K562 (cell line): ENCODE results near the gene PAM. TPM values are rescaled to one million over a fixed set of nuclear protein-coding genes. Genes with fewer than 3 reads are reported as not detected.

Experiments
- CBFA2T2 ChIP-seq: fragments of 450-650 bp; conservative IDR thresholded peaks from 2 replicates; pipeline ENCODE4 v1.6.1; 2017; ENCODE audit warnings: mild to moderate bottlenecking
- ESRRB ChIP-seq: fragments of 250-450 bp; sonication (Bioruptor Pico); IDR thresholded peaks from 2 replicates; pipeline ENCODE4 v1.5.0; 2020; ENCODE audit warnings: mild to moderate bottlenecking, moderate library complexity, borderline replicate concordance
- HMGN3 ChIP-seq: IDR thresholded peaks from 2 replicates; pipeline ENCODE4 v1.6.1; 2011; ENCODE audit warnings: borderline replicate concordance, low read depth, mild to moderate bottlenecking, mixed read lengths, low read length; ENCODE audit not compliant: insufficient read length; ENCODE audit errors: extremely low read depth
- PHF20 ChIP-seq: fragments of 450-650 bp; IDR thresholded peaks from 2 replicates; pipeline ENCODE4 v1.6.1; 2018; ENCODE audit not compliant: partially characterized antibody
- SRSF9 ChIP-seq: fragments of 200-400 bp; formaldehyde crosslinking; IDR thresholded peaks from 2 replicates; pipeline ENCODE4 v1.6.1; 2017; ENCODE audit warnings: low read depth, low read length, borderline replicate concordance
- ZNF584 ChIP-seq: fragments of 200-800 bp; sonication (Bioruptor generic); IDR thresholded peaks from 2 replicates; pipeline ENCODE4 v1.6.1; 2016; ENCODE audit warnings: low read depth, mild to moderate bottlenecking, missing genetic modification characterization, missing compliant biosample characterization
- polyA plus RNA-seq, 8 experiments: library from polyadenylated mRNA; depleted of rRNA in 4 of 8; stranded (reverse) in 5 of 8; unstranded in 3 of 8; fragments of >200 nt; fragmentation: Nextera tagmentation in 2 of 8; fragmentation: Illumina TruSeq in 1 of 8; extraction: Ambion mirVana in 2 of 8; extraction: Trizol in 1 of 8; gene quantifications; 2 replicates each; pipeline versions ENCODE4 v1.2.1 to v1.2.3, GENCODE V29; 2011 to 2014; ENCODE audit warnings: inconsistent platforms in 1 of 8, missing spikeins in 1 of 8
- total RNA-seq, 7 experiments: library from RNA; depleted of rRNA in 6 of 7; stranded (reverse); fragments of >200 nt in 6 of 7; fragmentation: Illumina TruSeq in 2 of 7; extraction: Trizol in 2 of 7; gene quantifications; 2 replicates each; pipeline versions ENCODE4 v1.2.1 to v1.2.3, GENCODE V29; 2011 to 2021; ENCODE audit warnings: low replicate concordance in 1 of 7
- TF ChIP-seq, protein P1 (sequence below): fragments of 450-650 bp; IDR thresholded peaks from 2 replicates; pipeline ENCODE4 v1.6.1; 2016; ENCODE audit warnings: antibody characterized with exemption
- TF ChIP-seq, protein P2 (sequence below): sonication (generic); formaldehyde crosslinking; IDR thresholded peaks from 2 replicates; pipeline ENCODE4 v1.8.0; 2022; ENCODE audit warnings: mild to moderate bottlenecking, missing genetic modification reagents
- TF ChIP-seq, protein P3 (sequence below): sonication (generic); formaldehyde crosslinking; IDR thresholded peaks from 2 replicates; pipeline ENCODE4 v1.8.0; 2022; ENCODE audit warnings: missing genetic modification reagents, mild to moderate bottlenecking, borderline replicate concordance
- TF ChIP-seq, protein P4 (sequence below): sonication (generic); formaldehyde crosslinking; IDR thresholded peaks from 2 replicates; pipeline ENCODE4 v1.9.0; 2022; ENCODE audit warnings: mild to moderate bottlenecking, missing genetic modification reagents

PAM gene
- total and polyA plus RNA-seq, 9 of the 15 experiments (the other 6 are each of a cell fraction or from before 2014, with no cell fraction given) = 0.39 to 3.1 (median 0.77) TPM

DNA sequence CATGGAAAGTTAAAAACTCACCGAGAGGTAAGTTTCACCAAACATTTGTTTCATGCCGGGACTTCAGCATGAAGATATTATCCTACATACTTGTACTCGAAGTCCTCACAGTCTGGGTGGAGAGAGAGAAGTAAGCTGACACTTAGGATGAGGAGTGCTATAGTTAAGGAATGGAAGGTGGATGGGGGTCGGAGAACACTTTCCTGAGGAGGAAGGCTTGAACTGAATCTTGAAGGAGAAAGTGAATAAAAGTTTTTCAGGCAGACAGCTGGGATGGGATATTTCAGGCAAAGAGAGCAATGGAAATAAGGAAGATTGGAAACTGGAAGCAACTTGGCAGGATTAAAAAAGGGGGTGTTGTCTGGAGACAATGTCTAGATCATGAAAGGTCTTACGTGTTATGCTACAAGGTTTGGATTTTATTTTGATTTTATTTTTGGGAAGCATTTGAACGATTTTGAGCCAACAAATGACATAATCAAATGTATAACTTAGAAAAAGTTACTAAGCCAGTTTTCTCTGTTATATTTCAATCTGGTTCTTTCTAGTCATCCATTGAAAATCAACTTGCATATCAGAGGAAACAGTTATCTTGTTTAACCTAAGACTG, 167.1 kb downstream of the PAM start (continued):
- TF ChIP-seq, protein P1, sequence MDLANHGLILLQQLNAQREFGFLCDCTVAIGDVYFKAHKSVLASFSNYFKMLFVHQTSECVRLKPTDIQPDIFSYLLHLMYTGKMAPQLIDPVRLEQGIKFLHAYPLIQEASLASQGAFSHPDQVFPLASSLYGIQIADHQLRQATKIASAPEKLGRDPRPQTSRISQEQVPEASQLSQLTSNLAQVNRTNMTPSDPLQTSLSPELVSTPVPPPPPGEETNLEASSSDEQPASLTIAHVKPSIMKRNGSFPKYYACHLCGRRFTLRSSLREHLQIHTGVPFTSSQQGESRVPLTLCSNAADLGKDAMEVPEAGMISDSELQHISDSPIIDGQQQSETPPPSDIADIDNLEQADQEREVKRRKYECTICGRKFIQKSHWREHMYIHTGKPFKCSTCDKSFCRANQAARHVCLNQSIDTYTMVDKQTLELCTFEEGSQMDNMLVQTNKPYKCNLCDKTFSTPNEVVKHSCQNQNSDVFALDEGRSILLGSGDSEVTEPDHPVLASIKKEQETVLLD = no peak
- TF ChIP-seq ESRRB (CRISPR knock-in tag) (no peak), HMGN3 (no peak), ZNF584 (no peak), SRSF9 (no peak), CBFA2T2 (no peak), PHF20 (no peak)
- TF ChIP-seq, protein P2, sequence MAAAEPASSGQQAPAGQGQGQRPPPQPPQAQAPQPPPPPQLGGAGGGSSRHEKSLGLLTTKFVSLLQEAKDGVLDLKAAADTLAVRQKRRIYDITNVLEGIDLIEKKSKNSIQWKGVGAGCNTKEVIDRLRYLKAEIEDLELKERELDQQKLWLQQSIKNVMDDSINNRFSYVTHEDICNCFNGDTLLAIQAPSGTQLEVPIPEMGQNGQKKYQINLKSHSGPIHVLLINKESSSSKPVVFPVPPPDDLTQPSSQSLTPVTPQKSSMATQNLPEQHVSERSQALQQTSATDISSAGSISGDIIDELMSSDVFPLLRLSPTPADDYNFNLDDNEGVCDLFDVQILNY (CRISPR knock-in tag) = no peak
- TF ChIP-seq, protein P3, sequence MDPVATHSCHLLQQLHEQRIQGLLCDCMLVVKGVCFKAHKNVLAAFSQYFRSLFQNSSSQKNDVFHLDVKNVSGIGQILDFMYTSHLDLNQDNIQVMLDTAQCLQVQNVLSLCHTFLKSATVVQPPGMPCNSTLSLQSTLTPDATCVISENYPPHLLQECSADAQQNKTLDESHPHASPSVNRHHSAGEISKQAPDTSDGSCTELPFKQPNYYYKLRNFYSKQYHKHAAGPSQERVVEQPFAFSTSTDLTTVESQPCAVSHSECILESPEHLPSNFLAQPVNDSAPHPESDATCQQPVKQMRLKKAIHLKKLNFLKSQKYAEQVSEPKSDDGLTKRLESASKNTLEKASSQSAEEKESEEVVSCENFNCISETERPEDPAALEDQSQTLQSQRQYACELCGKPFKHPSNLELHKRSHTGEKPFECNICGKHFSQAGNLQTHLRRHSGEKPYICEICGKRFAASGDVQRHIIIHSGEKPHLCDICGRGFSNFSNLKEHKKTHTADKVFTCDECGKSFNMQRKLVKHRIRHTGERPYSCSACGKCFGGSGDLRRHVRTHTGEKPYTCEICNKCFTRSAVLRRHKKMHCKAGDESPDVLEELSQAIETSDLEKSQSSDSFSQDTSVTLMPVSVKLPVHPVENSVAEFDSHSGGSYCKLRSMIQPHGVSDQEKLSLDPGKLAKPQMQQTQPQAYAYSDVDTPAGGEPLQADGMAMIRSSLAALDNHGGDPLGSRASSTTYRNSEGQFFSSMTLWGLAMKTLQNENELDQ (CRISPR knock-in tag) = no peak
- TF ChIP-seq, protein P4, sequence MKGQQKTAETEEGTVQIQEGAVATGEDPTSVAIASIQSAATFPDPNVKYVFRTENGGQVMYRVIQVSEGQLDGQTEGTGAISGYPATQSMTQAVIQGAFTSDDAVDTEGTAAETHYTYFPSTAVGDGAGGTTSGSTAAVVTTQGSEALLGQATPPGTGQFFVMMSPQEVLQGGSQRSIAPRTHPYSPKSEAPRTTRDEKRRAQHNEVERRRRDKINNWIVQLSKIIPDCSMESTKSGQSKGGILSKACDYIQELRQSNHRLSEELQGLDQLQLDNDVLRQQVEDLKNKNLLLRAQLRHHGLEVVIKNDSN (CRISPR knock-in tag) = no peak
- TF ChIP-seq, all 486 proteins: peak for 0
